Erythroblast (primary cell): ENCODE measurements around the gene FOXN4.

Experiments
- GATA1 ChIP-seq: IDR thresholded peaks from 2 replicates; pipeline ENCODE4 v1.6.1; 2011; ENCODE audit warnings: low read depth, mild to moderate bottlenecking, control low read depth, low read length, moderate library complexity
- POLR2A ChIP-seq: IDR thresholded peaks from 2 replicates; pipeline ENCODE4 v1.6.1; 2011; ENCODE audit warnings: mild to moderate bottlenecking, low read length

GRCh38 chr12:109345428-109345827, 36.3 kb upstream of the FOXN4 start:
- TF ChIP-seq POLR2A (no peak), GATA1 (no peak)
